A549 (cell line): Measurements from ENCODE around the gene KLHDC8A. TPM values are rescaled to one million over a fixed set of nuclear protein-coding genes. Genes with fewer than 3 reads are reported as not detected.

Experiments used
- ATAC-seq, 2 experiments: fragments of 200-7000 bp in 1 of 2; fragments of >200 bp in 1 of 2; cut with Nextera tagmentation in 1 of 2; cut with Tn5 transposase in 1 of 2; 3 replicates each; pipeline versions ENCODE4 v1.8.0 to v1.9.1; 2018 to 2020; ENCODE audit warnings: mild to moderate bottlenecking in 1 of 2, moderate library complexity in 1 of 2
- CTCF ChIA-PET: fragments of 300-600 bp; sonication (Branson Sonifier 250); formaldehyde crosslinking; extraction: SDS; loops from one replicate; lab custom pipeline; 2021; ENCODE audit warnings: antibody characterized with exemption, inconsistent platforms; lab: Yijun Ruan, JAX
- POLR2A ChIA-PET: fragments of 350-600 bp; formaldehyde crosslinking; extraction: SDS; loops from one replicate; lab custom pipeline; 2021; ENCODE audit warnings: antibody characterized with exemption, inconsistent platforms; lab: Yijun Ruan, JAX
- DNase-seq, 2 experiments: peaks; one replicate each; pipeline versions ENCODE4 v3.0.0 to v3.0.0-alpha.2; 2011 to 2016; ENCODE audit warnings: low read depth in 1 of 2, low spot score in 1 of 2
- FAIRE-seq: peaks from 2 replicates; lab custom pipeline; 2011; peaks lifted over from hg19 to GRCh38; lab: Jason Lieb, UNC
- H3K27ac ChIP-seq, 2 experiments: fragments of >200 bp; sonication (Bioruptor Twin); formaldehyde crosslinking; 3 replicates each; pipeline ENCODE4 v1.5.1; 2016 to 2017
- H3K4me1 ChIP-seq: fragments of >200 bp; sonication (Bioruptor Twin); formaldehyde crosslinking; 3 replicates; pipeline ENCODE4 v1.6.1; 2016
- H3K4me2 ChIP-seq: fragments of >200 bp; sonication (Bioruptor Twin); formaldehyde crosslinking; 3 replicates; pipeline ENCODE4 v1.6.1; 2016
- H3K4me3 ChIP-seq: fragments of >200 bp; sonication (Bioruptor Twin); formaldehyde crosslinking; 3 replicates; pipeline ENCODE4 v1.5.1; 2016
- H3K9me3 ChIP-seq: fragments of >200 bp; sonication (Bioruptor Twin); formaldehyde crosslinking; 3 replicates; pipeline ENCODE4 v1.6.1; 2016
- BHLHE40 ChIP-seq: IDR thresholded peaks from 2 replicates; pipeline ENCODE4 v1.6.1; 2012; ENCODE audit warnings: low read depth, low read length, inconsistent platforms
- CBX8 ChIP-seq: fragments of 200-600 bp; sonication (generic); IDR thresholded peaks from 2 replicates; pipeline ENCODE4 v1.6.1; 2016
- CTCF ChIP-seq: fragments of >200 bp; sonication (Bioruptor Twin); formaldehyde crosslinking; IDR thresholded peaks from 3 replicates; pipeline ENCODE4 v1.5.1; 2016
- ESRRA ChIP-seq: fragments of 150-350 bp; IDR thresholded peaks from 2 replicates; pipeline ENCODE4 v1.6.1; 2014; ENCODE audit warnings: mild to moderate bottlenecking, low read length, borderline replicate concordance
- HDAC2 ChIP-seq: fragments of 200-600 bp; sonication (generic); IDR thresholded peaks from 2 replicates; pipeline ENCODE4 v1.6.1; 2016
- JUN ChIP-seq, 2 experiments: fragments of >200 bp; sonication (Bioruptor Twin); formaldehyde crosslinking; IDR thresholded peaks; 2 replicates in 1 of 2; 3 replicates in 1 of 2; pipeline ENCODE4 v1.6.1; 2016 to 2017
- KDM1A ChIP-seq: fragments of 200-600 bp; sonication (generic); IDR thresholded peaks from 2 replicates; pipeline ENCODE4 v1.6.1; 2016; ENCODE audit warnings: low read depth, mild to moderate bottlenecking
- MAFK ChIP-seq: fragments of 450-650 bp; IDR thresholded peaks from 2 replicates; pipeline ENCODE4 v1.6.1; 2014; ENCODE audit not compliant: partially characterized antibody
- MAZ ChIP-seq: fragments of 150-350 bp; IDR thresholded peaks from 2 replicates; pipeline ENCODE4 v1.6.1; 2014; ENCODE audit warnings: antibody characterized with exemption, low read depth, low read length, borderline replicate concordance
- NFE2L2 ChIP-seq: fragments of 150-350 bp; conservative IDR thresholded peaks from 2 replicates; pipeline ENCODE4 v1.6.1; 2014; ENCODE audit warnings: low read length
- PHF8 ChIP-seq: fragments of 200-600 bp; sonication (generic); IDR thresholded peaks from 2 replicates; pipeline ENCODE4 v1.6.1; 2016; ENCODE audit warnings: low read depth, mild to moderate bottlenecking, antibody characterized with exemption, moderate library complexity, borderline replicate concordance
- RAD21 ChIP-seq, 2 experiments: fragments of >200 bp in 1 of 2; sonication (Bioruptor Twin) in 1 of 2; formaldehyde crosslinking in 1 of 2; IDR thresholded peaks in 1 of 2; conservative IDR thresholded peaks in 1 of 2; 2 replicates in 1 of 2; 3 replicates in 1 of 2; pipeline ENCODE4 v1.6.1; 2012 to 2018; ENCODE audit warnings: inconsistent platforms in 1 of 2
- RCOR1 ChIP-seq: fragments of 150-350 bp; IDR thresholded peaks from 2 replicates; pipeline ENCODE4 v1.6.1; 2014; ENCODE audit warnings: antibody characterized with exemption, low read length, low read depth
- RFX5 ChIP-seq: fragments of 450-650 bp; IDR thresholded peaks from 2 replicates; pipeline ENCODE4 v1.7.1; 2014; ENCODE audit warnings: antibody characterized with exemption, mild to moderate bottlenecking, moderate library complexity
- SMC3 ChIP-seq: fragments of >200 bp; sonication (Bioruptor Twin); formaldehyde crosslinking; IDR thresholded peaks from 3 replicates; pipeline ENCODE4 v1.6.1; 2018; ENCODE audit warnings: inconsistent platforms
- TFCP2L1 ChIP-seq: fragments of 250-450 bp; sonication (Bioruptor Pico); IDR thresholded peaks from 2 replicates; pipeline ENCODE4 v1.5.0; 2021; ENCODE audit warnings: mild to moderate bottlenecking
- WGBS: methylation state at CpG from one replicate; pipeline ENCODE4 v1.1.6; 2017; ENCODE audit errors: missing lambda C conversion rate; 5-methylcytosine and 5-hydroxymethylcytosine counted together
- polyA plus RNA-seq, 4 experiments: library from polyadenylated mRNA; depleted of rRNA in 3 of 4; stranded (reverse); fragments of >200 nt; fragmentation: RNase III in 1 of 4; extraction: RNeasy Plus Mini Kit Qiagen cat#74134 plus additional on column Dnase treatment in 1 of 4; gene quantifications; 2 replicates in 3 of 4; 3 replicates in 1 of 4; pipeline ENCODE4 v1.2.3, GENCODE V29; 2011 to 2017

Gene KLHDC8A
- polyA plus RNA-seq, 2 of the 4 experiments (the other 2 are of a cell fraction), result 0.34 to 0.40 TPM

DNA sequence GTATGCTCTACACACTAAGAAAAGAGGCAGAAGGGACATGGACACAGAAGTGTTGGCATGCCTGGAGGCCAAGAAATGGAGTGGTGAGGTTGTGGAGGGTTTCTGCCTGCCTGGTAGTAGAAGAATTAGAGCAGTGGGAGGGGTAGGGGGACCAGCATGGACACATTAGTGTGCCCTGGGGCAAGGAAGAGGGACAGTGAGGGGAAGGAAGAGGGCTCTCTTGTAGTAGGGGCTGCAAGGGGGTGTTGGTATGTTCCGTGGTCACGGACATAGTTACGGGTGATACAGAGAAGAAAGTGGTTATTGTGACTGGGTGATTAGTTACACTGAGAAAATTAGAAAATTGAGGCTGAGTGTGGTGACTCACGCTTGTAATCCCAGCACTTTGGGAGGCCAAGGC lies 41.9 kb upstream of the KLHDC8A start:
- no peak for TF ChIP-seq PHF8
- no peak for TF ChIP-seq TFCP2L1 (CRISPR knock-in tag)
- TF ChIP-seq RAD21 (conservative IDR thresholded peaks at IDR 0.05 in 1 of 2, IDR thresholded peaks at IDR 0.05 in 1 of 2), result no peak
- no peak for TF ChIP-seq HDAC2
- TF ChIP-seq ESRRA, result no peak
- no peak for TF ChIP-seq MAZ
- no peak for TF ChIP-seq CBX8
- no peak for FAIRE-seq
- ChIA-PET CTCF (interaction anchor here (1.2 to 6.1 kb wide), 8 partner anchors 12 to 126 kb away, joined by 3 to 142 read pairs (median 14); no protein-coding TSS in a partner anchor), POLR2A (no interaction called here)
- H3K4me1 ChIP-seq, result no peaks in the 10 kb centered on the region
- no peak for DNase-seq
- WGBS, result 80% methylated on average over 4 of the region's 4 CpGs
- no peak overlapping the region for H3K4me2 ChIP-seq
- no peak overlapping the region for H3K27ac ChIP-seq
- H3K9me3 ChIP-seq, result peaks cover 12% of the 10 kb centered on the region; the same call in 2 of the 3 replicates
- H3K4me3 ChIP-seq, result no peak overlapping the region
- no peak for ATAC-seq

- ATAC-seq (peak; percentile 68 to 85; a peak in 5 of 6 replicates), DNase-seq (peak; percentile 61 to 67), FAIRE-seq (peak; percentile 86)
- WGBS, result under 1% methylated on average over 6 of the region's 6 CpGs
- TF ChIP-seq MAFK (no peak), CTCF (peak; percentile 71), SMC3 (peak; percentile 73), RAD21 (conservative IDR thresholded peaks at IDR 0.05 in 1 of 2, IDR thresholded peaks at IDR 0.05 in 1 of 2) (peak; percentile 81 to 89)
- ChIA-PET POLR2A (interaction anchor here (0.5 kb wide), 1 partner anchor 28 kb away, joined by 3 read pairs; no protein-coding TSS in a partner anchor), CTCF (interaction anchor here (0.7 to 6.1 kb wide), 47 partner anchors 9 to 198 kb away, joined by 3 to 142 read pairs (median 5); partner anchors contain the start of gene LEMD1)
- Histone ChIP-seq H3K27ac (no peak overlapping the region), H3K9me3 (peaks cover 12% of the 10 kb centered on the region; the same call in 2 of the 3 replicates), H3K4me3 (no peak overlapping the region), H3K4me1 (no peaks in the 10 kb centered on the region), H3K4me2 (no peak overlapping the region)
These were observed 40.4 kb upstream of the KLHDC8A start for GRCh38 chr1:205396967-205397616.

GRCh38 chr1:205395616-205396015 lies 38.9 kb upstream of the KLHDC8A start:
- Histone ChIP-seq H3K4me1 (no peaks in the 10 kb centered on the region), H3K4me3 (no peak overlapping the region), H3K4me2 (no peak overlapping the region), H3K9me3 (peaks cover 12% of the 10 kb centered on the region; the same call in 2 of the 3 replicates), H3K27ac (no peak overlapping the region)
- WGBS, result 6% methylated on average over 3 of the region's 3 CpGs
- no peak for FAIRE-seq
- ATAC-seq, result no peak
- POLR2A ChIA-PET, result no interaction called here
- CTCF ChIA-PET, result interaction anchor here (1.1 to 6.1 kb wide), 10 partner anchors 9 to 129 kb away, joined by 4 to 142 read pairs (median 14); no protein-coding TSS in a partner anchor
- TF ChIP-seq NFE2L2 (no peak), JUN (IDR thresholded peaks at IDR 0.05) (no peak), PHF8 (no peak)
- no peak for DNase-seq

DNA sequence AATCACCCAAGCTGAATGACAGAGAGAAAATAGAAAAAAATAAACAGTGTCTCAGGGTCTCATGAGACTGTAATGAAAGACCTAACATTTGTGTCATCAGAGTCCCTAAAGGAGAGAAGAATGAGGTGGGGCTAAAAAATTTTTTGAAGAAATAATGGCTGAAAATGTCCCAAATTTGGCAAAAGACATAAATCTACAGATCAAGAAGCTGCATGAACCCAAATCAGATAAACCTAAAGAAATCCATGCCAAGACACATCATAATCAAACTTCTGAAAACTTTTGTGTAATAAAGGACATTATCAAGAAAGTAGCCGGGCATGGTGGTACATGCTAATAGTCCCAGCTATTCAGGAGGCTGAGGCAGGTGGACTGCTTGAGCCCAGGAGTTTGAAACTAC lies 35.9 kb upstream of the KLHDC8A start:
- 95% methylated on average over 1 of the region's 1 CpG for WGBS

GRCh38 chr1:205391386-205391785 lies 34.7 kb upstream of the KLHDC8A start:
- TF ChIP-seq RCOR1, result no peak
- TF ChIP-seq BHLHE40, result no peak
- Histone ChIP-seq H3K9me3 (peaks cover 12% of the 10 kb centered on the region; the same call in 2 of the 3 replicates), H3K27ac (no peak overlapping the region), H3K4me1 (no peaks in the 10 kb centered on the region), H3K4me2 (no peak overlapping the region), H3K4me3 (no peak overlapping the region)
- no peak for FAIRE-seq
- ATAC-seq, result no peak
- 46% methylated on average over 5 of the region's 7 CpGs for WGBS
- POLR2A ChIA-PET, result no interaction called here
- DNase-seq, result no peak
- CTCF ChIA-PET, result interaction anchor here (0.6 to 5.9 kb wide), 6 partner anchors 16 to 357 kb away, joined by 3 to 29 read pairs (median 4); no protein-coding TSS in a partner anchor

More for the DNA sequence above, 35.9 kb upstream of the KLHDC8A start:
- Histone ChIP-seq H3K9me3 (peaks cover 12% of the 10 kb centered on the region; the same call in 2 of the 3 replicates), H3K4me3 (no peak overlapping the region), H3K4me2 (no peak overlapping the region), H3K4me1 (no peaks in the 10 kb centered on the region), H3K27ac (no peak overlapping the region)
- ATAC-seq, result no peak
- ChIA-PET CTCF (interaction anchor here (0.9 to 1.4 kb wide), 3 partner anchors 38 to 132 kb away, joined by 3 to 4 read pairs (median 4); no protein-coding TSS in a partner anchor), POLR2A (no interaction called here)
- TF ChIP-seq KDM1A (no peak), RFX5 (no peak)
- no peak for DNase-seq
- FAIRE-seq, result no peak
